GM21390 (cell line): ENCODE results near the gene DMWD.

Experiments
- ATAC-seq: cut with Tn5 transposase; IDR thresholded peaks from one replicate; pipeline ENCODE4 v1.9.1; 2021; ENCODE audit not compliant: unreplicated experiment

DMWD gene

GRCh38 chr19:45792470-45793177 lies at the start of gene DMWD:
Gene DMWD, minus strand, starts transcription at chr19:45792845. Its CDS starts 89 bp downstream, at chr19:45792756.
- peak; percentile 87 for ATAC-seq

- no peak for ATAC-seq
These were observed 49.6 kb upstream of the DMWD start for GRCh38 chr19:45842198-45842597.

GRCh38 chr19:45834970-45835369 lies 42.3 kb upstream of the DMWD start:
- no peak for ATAC-seq

- no peak for ATAC-seq
These were observed 36.3 kb upstream of the DMWD start for GRCh38 chr19:45828945-45829344.

- no peak for ATAC-seq
These were observed 35.9 kb upstream of the DMWD start for GRCh38 chr19:45828523-45828922.

- ATAC-seq, result no peak
These were observed 34.9 kb upstream of the DMWD start for GRCh38 chr19:45827459-45828093.

- no peak for ATAC-seq
These were observed 34.3 kb upstream of the DMWD start for GRCh38 chr19:45826934-45827333.

GRCh38 chr19:45825917-45826893 lies 33.6 kb upstream of the DMWD start:
- no peak for ATAC-seq

- no peak for ATAC-seq
These were observed 32.6 kb upstream of the DMWD start for GRCh38 chr19:45825263-45825605.

GRCh38 chr19:45824531-45825262 lies 32.1 kb upstream of the DMWD start:
- ATAC-seq, result no peak

GRCh38 chr19:45824041-45824471 lies 31.4 kb upstream of the DMWD start:
- no peak for ATAC-seq

GRCh38 chr19:45823182-45823581 lies 30.5 kb upstream of the DMWD start:
- ATAC-seq, result no peak

GRCh38 chr19:45822716-45823115 lies 30.1 kb upstream of the DMWD start:
- ATAC-seq, result no peak

GRCh38 chr19:45821570-45821969 lies 28.9 kb upstream of the DMWD start:
- no peak for ATAC-seq

GRCh38 chr19:45821103-45821521 lies 28.5 kb upstream of the DMWD start:
- ATAC-seq, result no peak

GRCh38 chr19:45820413-45821102 lies 27.9 kb upstream of the DMWD start:
- no peak for ATAC-seq

- ATAC-seq, result no peak
These were observed 27.1 kb upstream of the DMWD start for GRCh38 chr19:45819769-45820168.

GRCh38 chr19:45817725-45818301 lies 25.2 kb upstream of the DMWD start:
- no peak for ATAC-seq

GRCh38 chr19:45817010-45817724 lies 24.5 kb upstream of the DMWD start:
- ATAC-seq, result peak; percentile 76
